WTC11 (cell line): ENCODE data around the gene CARS2. TPM values are rescaled to one million over a fixed set of nuclear protein-coding genes. Genes with fewer than 3 reads are reported as not detected.

Source experiments
- ARID4B ChIP-seq: sonication (generic); formaldehyde crosslinking; IDR thresholded peaks from 2 replicates; pipeline ENCODE4 v1.8.0; 2023; ENCODE audit warnings: missing genetic modification reagents, mild to moderate bottlenecking, borderline replicate concordance
- ATF6 ChIP-seq: sonication (generic); formaldehyde crosslinking; IDR thresholded peaks from 2 replicates; pipeline ENCODE4 v1.8.1; 2023; ENCODE audit warnings: mild to moderate bottlenecking, missing genetic modification reagents
- CDX4 ChIP-seq: fragments of 250-450 bp; sonication (Bioruptor Pico); IDR thresholded peaks from 2 replicates; pipeline ENCODE4 v1.9.0; 2021; ENCODE audit warnings: moderate library complexity, mild to moderate bottlenecking, inconsistent platforms, borderline replicate concordance
- CREM ChIP-seq: sonication (generic); formaldehyde crosslinking; IDR thresholded peaks from 2 replicates; pipeline ENCODE4 v1.8.1; 2022; ENCODE audit warnings: mild to moderate bottlenecking, missing genetic modification reagents, moderate library complexity
- CTCF ChIP-seq: fragments of 200-600 bp; IDR thresholded peaks from 2 replicates; pipeline ENCODE4 v1.8.0; 2022; ENCODE audit warnings: antibody characterized with exemption
- E2F4 ChIP-seq: sonication (generic); formaldehyde crosslinking; IDR thresholded peaks from 2 replicates; pipeline ENCODE4 v1.8.1; 2022; ENCODE audit warnings: low read depth, mild to moderate bottlenecking, moderate library complexity, missing genetic modification reagents, borderline replicate concordance
- E2F5 ChIP-seq: sonication (generic); formaldehyde crosslinking; IDR thresholded peaks from 2 replicates; pipeline ENCODE4 v1.8.1; 2022; ENCODE audit warnings: mild to moderate bottlenecking, moderate library complexity, missing genetic modification reagents
- ELF4 ChIP-seq: sonication (generic); formaldehyde crosslinking; IDR thresholded peaks from 2 replicates; pipeline ENCODE4 v1.8.1; 2022; ENCODE audit warnings: low read depth, mild to moderate bottlenecking, moderate library complexity, missing genetic modification reagents
- EMX1 ChIP-seq: fragments of 250-450 bp; sonication (Bioruptor Pico); IDR thresholded peaks from 2 replicates; pipeline ENCODE4 v1.8.0; 2021; ENCODE audit warnings: mild to moderate bottlenecking
- HMGXB4 ChIP-seq: sonication (generic); formaldehyde crosslinking; IDR thresholded peaks from 2 replicates; pipeline ENCODE4 v1.8.1; 2023; ENCODE audit warnings: mild to moderate bottlenecking, moderate library complexity, missing genetic modification reagents
- JAZF1 ChIP-seq: fragments of 250-450 bp; sonication (Bioruptor Pico); IDR thresholded peaks from 2 replicates; pipeline ENCODE4 v1.9.0; 2021; ENCODE audit warnings: moderate library complexity, mild to moderate bottlenecking, inconsistent platforms
- MXD4 ChIP-seq: fragments of 250-450 bp; sonication (Bioruptor Pico); IDR thresholded peaks from 2 replicates; pipeline ENCODE4 v1.8.0; 2021; ENCODE audit warnings: mild to moderate bottlenecking, moderate library complexity, borderline replicate concordance
- NFYB ChIP-seq: sonication (generic); formaldehyde crosslinking; conservative IDR thresholded peaks from 2 replicates; pipeline ENCODE4 v1.8.0; 2022; ENCODE audit warnings: low read depth, missing genetic modification reagents
- OVOL2 ChIP-seq: fragments of 250-450 bp; sonication (Bioruptor Pico); IDR thresholded peaks from 2 replicates; pipeline ENCODE4 v1.9.0; 2021; ENCODE audit warnings: mild to moderate bottlenecking, borderline replicate concordance
- SMAD4 ChIP-seq: sonication (generic); formaldehyde crosslinking; IDR thresholded peaks from 2 replicates; pipeline ENCODE4 v1.8.0; 2022; ENCODE audit warnings: mild to moderate bottlenecking, missing genetic modification reagents
- SP1 ChIP-seq: sonication (generic); formaldehyde crosslinking; conservative IDR thresholded peaks from 2 replicates; pipeline ENCODE4 v1.8.1; 2022; ENCODE audit warnings: missing genetic modification reagents
- ZBTB21 ChIP-seq: sonication (generic); formaldehyde crosslinking; IDR thresholded peaks from 2 replicates; pipeline ENCODE4 v1.8.1; 2023; ENCODE audit warnings: mild to moderate bottlenecking, missing genetic modification reagents, borderline replicate concordance
- ZNF232 ChIP-seq: sonication (generic); formaldehyde crosslinking; IDR thresholded peaks from 2 replicates; pipeline ENCODE4 v1.8.0; 2022; ENCODE audit warnings: mild to moderate bottlenecking, missing genetic modification reagents
- ZNF416 ChIP-seq: fragments of 250-450 bp; sonication (Bioruptor Pico); IDR thresholded peaks from 2 replicates; pipeline ENCODE4 v1.9.0; 2021; ENCODE audit warnings: mild to moderate bottlenecking, inconsistent platforms
- ZNF512 ChIP-seq: sonication (generic); formaldehyde crosslinking; IDR thresholded peaks from 2 replicates; pipeline ENCODE4 v1.8.1; 2022; ENCODE audit warnings: missing genetic modification reagents, borderline replicate concordance
- ZSCAN18 ChIP-seq: fragments of 250-450 bp; sonication (Bioruptor Pico); IDR thresholded peaks from 2 replicates; pipeline ENCODE4 v2.1.2; 2022; ENCODE audit warnings: mild to moderate bottlenecking, moderate library complexity
- total RNA-seq: library from RNA; stranded (reverse); gene quantifications from 3 replicates; pipeline ENCODE4 v1.2.3, GENCODE V29; 2021

CARS2 gene
- total RNA-seq, 1 experiment from 2014 or later: 39.9 TPM

- TF ChIP-seq CDX4 (CRISPR knock-in tag) (peak; percentile 13; the same call in 1 of the 2 replicates), ZNF512 (no peak), SMAD4 (CRISPR knock-in tag) (no peak), HMGXB4 (no peak), ATF6 (CRISPR knock-in tag) (no peak), ZNF416 (CRISPR knock-in tag) (no peak), EMX1 (CRISPR knock-in tag) (no peak), ZBTB21 (CRISPR knock-in tag) (no peak), ARID4B (CRISPR knock-in tag) (no peak; the same call in 1 of the 2 replicates), CREM (CRISPR knock-in tag) (no peak), MXD4 (CRISPR knock-in tag) (no peak), SP1 (CRISPR knock-in tag) (peak; percentile 61), JAZF1 (CRISPR knock-in tag) (no peak), ELF4 (no peak), ZNF232 (CRISPR knock-in tag) (0 out of 2 replicates have a peak, but pooled peaks have one; percentile 24), ZSCAN18 (no peak), CTCF (no peak), E2F5 (no peak; the same call in 1 of the 2 replicates), E2F4 (no peak), OVOL2 (CRISPR knock-in tag) (no peak), NFYB (CRISPR knock-in tag) (peak; percentile 98)
These were observed 7.1 kb upstream of the CARS2 start (continued) for GRCh38 chr13:110712849-110713641.
